ENCODE measurements around the gene SNX15.

DNA sequence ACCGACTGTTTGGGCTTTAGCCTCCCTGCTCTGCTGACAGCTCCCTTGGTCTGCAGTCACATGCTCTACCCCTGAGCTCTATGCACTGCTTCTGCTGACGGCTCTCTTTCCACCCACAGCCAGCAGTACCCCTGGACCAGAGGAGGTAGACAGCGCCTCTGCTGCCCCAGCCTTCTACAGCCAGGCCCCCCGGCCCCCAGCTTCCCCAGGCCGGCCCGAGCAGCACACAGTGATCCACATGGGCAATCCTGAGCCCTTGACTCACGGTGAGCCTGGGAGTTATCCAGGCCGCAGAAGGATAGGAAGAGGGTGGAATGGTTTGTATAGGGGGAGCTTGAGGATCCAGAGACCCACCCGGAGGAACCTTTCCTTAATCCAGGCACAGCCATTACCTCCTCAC, 59.6 kb downstream of the SNX15 start:
- no peak for TF ChIP-seq SUZ12 (IDR thresholded peaks at IDR 0.05; ENCODE audit: extremely low read depth, insufficient read depth, insufficient read length)
- no peak for TF ChIP-seq ZNF274 (IDR thresholded peaks at IDR 0.05; ENCODE audit: low read depth, low read length)
